ENCODE results near the gene ATL2.

DNA sequence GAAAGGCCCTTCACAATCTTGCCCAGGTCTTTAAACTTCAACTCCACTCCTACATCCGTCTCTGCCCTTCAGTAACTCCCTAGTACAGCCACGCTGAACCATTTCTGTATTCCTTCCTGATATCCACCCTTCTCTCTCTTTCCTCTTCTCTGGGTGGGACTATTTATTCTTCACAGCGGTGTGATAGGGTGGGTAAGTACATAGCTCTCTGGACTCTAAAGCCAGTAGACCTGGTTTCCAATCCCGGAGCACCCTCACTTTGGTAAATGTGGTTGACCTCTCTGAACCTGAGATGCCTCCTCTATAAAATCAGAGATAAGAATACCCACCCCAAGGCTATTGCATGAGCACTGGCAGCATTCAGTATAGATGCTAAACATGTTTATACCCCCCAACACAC is 86.7 kb downstream of the ATL2 start:
- TF ChIP-seq, protein P1, sequence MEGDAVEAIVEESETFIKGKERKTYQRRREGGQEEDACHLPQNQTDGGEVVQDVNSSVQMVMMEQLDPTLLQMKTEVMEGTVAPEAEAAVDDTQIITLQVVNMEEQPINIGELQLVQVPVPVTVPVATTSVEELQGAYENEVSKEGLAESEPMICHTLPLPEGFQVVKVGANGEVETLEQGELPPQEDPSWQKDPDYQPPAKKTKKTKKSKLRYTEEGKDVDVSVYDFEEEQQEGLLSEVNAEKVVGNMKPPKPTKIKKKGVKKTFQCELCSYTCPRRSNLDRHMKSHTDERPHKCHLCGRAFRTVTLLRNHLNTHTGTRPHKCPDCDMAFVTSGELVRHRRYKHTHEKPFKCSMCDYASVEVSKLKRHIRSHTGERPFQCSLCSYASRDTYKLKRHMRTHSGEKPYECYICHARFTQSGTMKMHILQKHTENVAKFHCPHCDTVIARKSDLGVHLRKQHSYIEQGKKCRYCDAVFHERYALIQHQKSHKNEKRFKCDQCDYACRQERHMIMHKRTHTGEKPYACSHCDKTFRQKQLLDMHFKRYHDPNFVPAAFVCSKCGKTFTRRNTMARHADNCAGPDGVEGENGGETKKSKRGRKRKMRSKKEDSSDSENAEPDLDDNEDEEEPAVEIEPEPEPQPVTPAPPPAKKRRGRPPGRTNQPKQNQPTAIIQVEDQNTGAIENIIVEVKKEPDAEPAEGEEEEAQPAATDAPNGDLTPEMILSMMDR (IDR thresholded peaks at IDR 0.05; ENCODE audit: low read depth, low read length) = no peak
- TF ChIP-seq POLR2A (IDR thresholded peaks at IDR 0.05; ENCODE audit: extremely low read depth, insufficient read length) (no peak), MYC (IDR thresholded peaks at IDR 0.05; ENCODE audit: low read depth, low read length) (no peak)
- TF ChIP-seq, protein P2, sequence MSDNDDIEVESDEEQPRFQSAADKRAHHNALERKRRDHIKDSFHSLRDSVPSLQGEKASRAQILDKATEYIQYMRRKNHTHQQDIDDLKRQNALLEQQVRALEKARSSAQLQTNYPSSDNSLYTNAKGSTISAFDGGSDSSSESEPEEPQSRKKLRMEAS (IDR thresholded peaks at IDR 0.05; ENCODE audit: low read depth, low read length) = no peak

Data from NB4 (cell line).